GM12878 (cell line): Measurements from ENCODE around the gene SLC31A2. TPM values are rescaled to one million over a fixed set of nuclear protein-coding genes. Genes with fewer than 3 reads are reported as not detected.

ENCODE experiments used
- ATAC-seq: fragments of 200-7000 bp; cut with Tn5 transposase; 3 replicates; pipeline ENCODE4 v1.9.1; 2020; ENCODE audit warnings: mild to moderate bottlenecking, moderate library complexity
- BruUV-seq: library from RNA; stranded (reverse); fragments of 400-500 nt; replicated peaks from 2 replicates; lab custom pipeline; 2021; lab: Mats Ljungman, UMichigan
- CTCF ChIA-PET: fragments of 300-600 bp; sonication (Branson Sonifier 250); formaldehyde crosslinking; extraction: SDS; loops from one replicate; lab custom pipeline; 2021; ENCODE audit warnings: inconsistent platforms; lab: Yijun Ruan, JAX
- POLR2A ChIA-PET: fragments of 350-600 bp; formaldehyde crosslinking; extraction: SDS; loops from one replicate; lab custom pipeline; 2021; ENCODE audit warnings: inconsistent platforms; lab: Charles Lee
- RAD21 ChIA-PET: fragments of 300-600 bp; sonication (Branson Sonifier 250); formaldehyde crosslinking; loops from one replicate; lab custom pipeline; 2023; ENCODE audit warnings: antibody characterized with exemption; ENCODE audit not compliant: unreplicated experiment; lab: Charles Lee
- SMC1A ChIA-PET: fragments of 300-600 bp; sonication (Branson Sonifier 250); formaldehyde crosslinking; loops from one replicate; lab custom pipeline; 2023; ENCODE audit not compliant: unreplicated experiment, uncharacterized antibody; lab: Charles Lee
- DNase-seq: peaks from one replicate; pipeline ENCODE4 v3.0.0-alpha.2; 2011; ENCODE audit warnings: low read depth, low spot score
- FAIRE-seq: peaks from 3 replicates; lab custom pipeline; 2011; peaks lifted over from hg19 to GRCh38; lab: Jason Lieb, UNC
- H2AFZ ChIP-seq: 2 replicates; pipeline ENCODE4 v1.6.0; 2011; ENCODE audit warnings: low read depth, low read length, control low read depth; ENCODE audit not compliant: control insufficient read depth
- H3K27ac ChIP-seq: 2 replicates; pipeline ENCODE4 v1.5.1; 2011; ENCODE audit warnings: control low read depth; ENCODE audit not compliant: control insufficient read depth, insufficient read depth
- H3K27me3 ChIP-seq, 2 experiments: replicated peaks in 1 of 2; 2 replicates each; pipeline versions ENCODE4 v1.6.0 to v1.6.1; 2011; ENCODE audit warnings: low read length in 1 of 2; ENCODE audit not compliant: control insufficient read depth in 2 of 2, insufficient read depth in 2 of 2
- H3K36me3 ChIP-seq, 2 experiments: 2 replicates each; pipeline ENCODE4 v1.5.1; 2011; ENCODE audit warnings: low read length in 1 of 2; ENCODE audit not compliant: control insufficient read depth in 2 of 2, insufficient read depth in 2 of 2
- H3K4me1 ChIP-seq: 2 replicates; pipeline ENCODE4 v1.6.1; 2011; ENCODE audit warnings: mild to moderate bottlenecking, low read length, moderate library complexity, mixed read lengths; ENCODE audit not compliant: control insufficient read depth, insufficient read depth
- H3K4me2 ChIP-seq: 2 replicates; pipeline ENCODE4 v1.6.0; 2011; ENCODE audit warnings: control low read depth; ENCODE audit not compliant: control insufficient read depth, insufficient read depth
- H3K4me3 ChIP-seq: fragments of 200-600 bp; sonication (generic); 2 replicates; pipeline ENCODE4 v1.5.1; 2016
- H3K79me2 ChIP-seq: 2 replicates; pipeline ENCODE4 v1.6.0; 2011; ENCODE audit warnings: low read length; ENCODE audit not compliant: control insufficient read depth, insufficient read depth
- H3K9ac ChIP-seq: 2 replicates; pipeline ENCODE4 v1.8.0; 2011; ENCODE audit warnings: low read length, control low read depth, mixed read lengths; ENCODE audit not compliant: control insufficient read depth, insufficient read depth
- H3K9me3 ChIP-seq: replicated peaks from 3 replicates; pipeline ENCODE4 v1.5.1; 2011; ENCODE audit warnings: mild to moderate bottlenecking, low read length; ENCODE audit not compliant: control insufficient read depth, insufficient read depth
- H4K20me1 ChIP-seq: 2 replicates; pipeline ENCODE4 v1.6.0; 2011; ENCODE audit not compliant: control insufficient read depth, insufficient read depth
- ETV6 ChIP-seq, 2 experiments: fragments of 450-650 bp in 1 of 2; IDR thresholded peaks in 1 of 2; conservative IDR thresholded peaks in 1 of 2; 2 replicates each; pipeline ENCODE4 v1.6.1; 2014; ENCODE audit warnings: antibody characterized with exemption in 1 of 2, borderline replicate concordance in 1 of 2, low read depth in 1 of 2, mild to moderate bottlenecking in 1 of 2, moderate library complexity in 1 of 2
- MYC ChIP-seq: IDR thresholded peaks from 2 replicates; pipeline ENCODE4 v1.6.1; 2011; ENCODE audit warnings: mild to moderate bottlenecking, low read length, moderate library complexity, inconsistent platforms; ENCODE audit not compliant: insufficient read depth, insufficient replicate concordance, insufficient read length, severe bottlenecking
- POLR2AphosphoS5 ChIP-seq: IDR thresholded peaks from 2 replicates; pipeline ENCODE4 v1.6.1; 2011; ENCODE audit warnings: mild to moderate bottlenecking, low read length, inconsistent platforms
- ZBTB33 ChIP-seq: fragments of 450-650 bp; IDR thresholded peaks from 2 replicates; pipeline ENCODE4 v1.6.1; 2017; ENCODE audit warnings: mild to moderate bottlenecking
- ZZZ3 ChIP-seq: IDR thresholded peaks from 2 replicates; pipeline ENCODE4 v1.6.1; 2011; ENCODE audit warnings: low read depth; ENCODE audit not compliant: control insufficient read depth, insufficient read length
- WGBS: methylation state at CpG from one replicate; pipeline ENCODE4 v1.1.6; 2016; ENCODE audit warnings: low lambda C conversion rate; ENCODE audit not compliant: insufficient replicate concordance, insufficient coverage; ENCODE audit errors: missing lambda C conversion rate; 5-methylcytosine and 5-hydroxymethylcytosine counted together
- in situ Hi-C: fragments of 300-500 bp; cut with MboI; formaldehyde crosslinking; loops from 9 replicates; pipeline ENCODE4 v1.14.3; 2018; ENCODE audit warnings: mixed read lengths
- intact Hi-C: fragments of 100-400 bp; cut with micrococcal nuclease; formaldehyde crosslinking; loops from one replicate; pipeline ENCODE4 v1.14.2; 2022; ENCODE audit not compliant: unreplicated experiment
- polyA plus RNA-seq, 11 experiments: library from polyadenylated mRNA; depleted of rRNA in 4 of 11; unstranded in 6 of 11; stranded (reverse) in 5 of 11; fragments of >200 nt; fragmentation: Nextera tagmentation in 4 of 11; fragmentation: Illumina TruSeq in 1 of 11; extraction: Ambion mirVana in 4 of 11; extraction: Trizol in 1 of 11; gene quantifications; 1 replicate in 1 of 11; 2 replicates in 10 of 11; pipeline versions ENCODE4 v1.2.1 to v1.2.3, GENCODE V29; 2011 to 2016; ENCODE audit warnings: inconsistent platforms in 2 of 11, missing spikeins in 2 of 11, low read depth in 1 of 11
- total RNA-seq, 4 experiments: library from RNA; depleted of rRNA in 3 of 4; stranded (reverse); fragments of >200 nt in 3 of 4; fragmentation: Illumina TruSeq in 1 of 4; extraction: Trizol in 1 of 4; gene quantifications; 2 replicates each; pipeline versions ENCODE4 v1.2.1 to v1.2.3, GENCODE V29; 2013 to 2021

The SLC31A2 gene
- total and polyA plus RNA-seq, 10 of the 15 experiments (the other 5 are each of a cell fraction or from before 2014, with no cell fraction given): 0.09 to 1.9 (median 0.93) TPM

GRCh38 chr9:113185271-113185670 is 34.5 kb downstream of the SLC31A2 start:
- no peak for FAIRE-seq
- no peak overlapping the region for H2AFZ ChIP-seq
- intact Hi-C loops: no loop called here
- H3K79me2 ChIP-seq: no peaks in the 10 kb centered on the region
- no peak for ATAC-seq
- H3K4me2 ChIP-seq: no peak overlapping the region
- POLR2A ChIA-PET: no interaction called here
- in situ Hi-C loops: no loop called here
- TF ChIP-seq ZZZ3 (no peak), ZBTB33 (no peak), MYC (no peak), ETV6 (conservative IDR thresholded peaks at IDR 0.05 in 1 of 2, IDR thresholded peaks at IDR 0.05 in 1 of 2; ENCODE audit: borderline replicate concordance in 1 of 2, low read depth in 1 of 2) (no peak), POLR2AphosphoS5 (no peak)
- TF ChIP-seq, all 136 proteins: peak for 0
- Histone ChIP-seq H3K9me3 (no peaks in the 10 kb centered on the region), H3K4me1 (no peaks in the 10 kb centered on the region), H3K4me3 (no peak overlapping the region), H4K20me1 (no peaks in the 10 kb centered on the region), H3K27me3 (no peaks in the 10 kb centered on the region), H3K36me3 (peaks cover 16 to 48% of the 10 kb centered on the region in 2 experiments), H3K27ac (no peak overlapping the region), H3K9ac (no peak overlapping the region)
- 99% methylated on average over 4 of the region's 4 CpGs for WGBS
- BruUV-seq: no TSS peak
- RAD21 ChIA-PET: no interaction called here
- SMC1A ChIA-PET: interaction anchor here (0.5 kb wide), 1 partner anchor 249 kb away, joined by 3 read pairs; no protein-coding TSS in a partner anchor
- DNase-seq: no peak
- CTCF ChIA-PET: no interaction called here
